SU-DHL-6 (cell line): ENCODE measurements around the gene BCAS3.

Source experiments
- EZH2phosphoT487 ChIP-seq: fragments of 200-600 bp; sonication (generic), shearing (Covaris generic); conservative IDR thresholded peaks from 2 replicates; pipeline ENCODE4 v1.6.1; 2018; ENCODE audit warnings: mild to moderate bottlenecking, antibody characterized with exemption, low read length, moderate library complexity, mixed read lengths
- TF ChIP-seq, protein P1 (sequence below): fragments of 200-600 bp; sonication (generic); IDR thresholded peaks from one replicate; pipeline ENCODE4 v1.5.1; 2017; ENCODE audit warnings: antibody characterized with exemption, mild to moderate bottlenecking, low read length, moderate library complexity; ENCODE audit not compliant: insufficient read depth, poor library complexity, severe bottlenecking

DNA sequence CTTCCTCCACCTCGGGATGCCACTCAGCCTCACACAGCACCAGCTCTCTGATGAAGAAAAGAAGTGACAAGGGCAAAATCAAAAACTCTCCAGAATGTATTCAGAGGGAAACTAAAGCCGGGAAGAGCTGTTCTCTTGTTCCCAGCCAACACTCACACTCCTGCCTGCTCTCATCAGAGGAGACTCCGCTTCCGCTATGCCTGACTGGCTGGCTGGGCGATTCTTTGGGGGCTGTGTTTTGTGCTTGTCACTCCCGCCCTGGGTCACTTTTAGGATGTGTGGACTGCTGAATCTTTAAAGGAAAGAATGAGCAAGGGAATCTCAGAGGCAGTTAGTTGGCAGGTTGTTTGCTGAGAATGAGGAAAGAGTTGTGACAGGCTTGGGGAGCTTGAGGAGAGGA lies 667.4 kb downstream of the BCAS3 start:
- TF ChIP-seq, protein P1, sequence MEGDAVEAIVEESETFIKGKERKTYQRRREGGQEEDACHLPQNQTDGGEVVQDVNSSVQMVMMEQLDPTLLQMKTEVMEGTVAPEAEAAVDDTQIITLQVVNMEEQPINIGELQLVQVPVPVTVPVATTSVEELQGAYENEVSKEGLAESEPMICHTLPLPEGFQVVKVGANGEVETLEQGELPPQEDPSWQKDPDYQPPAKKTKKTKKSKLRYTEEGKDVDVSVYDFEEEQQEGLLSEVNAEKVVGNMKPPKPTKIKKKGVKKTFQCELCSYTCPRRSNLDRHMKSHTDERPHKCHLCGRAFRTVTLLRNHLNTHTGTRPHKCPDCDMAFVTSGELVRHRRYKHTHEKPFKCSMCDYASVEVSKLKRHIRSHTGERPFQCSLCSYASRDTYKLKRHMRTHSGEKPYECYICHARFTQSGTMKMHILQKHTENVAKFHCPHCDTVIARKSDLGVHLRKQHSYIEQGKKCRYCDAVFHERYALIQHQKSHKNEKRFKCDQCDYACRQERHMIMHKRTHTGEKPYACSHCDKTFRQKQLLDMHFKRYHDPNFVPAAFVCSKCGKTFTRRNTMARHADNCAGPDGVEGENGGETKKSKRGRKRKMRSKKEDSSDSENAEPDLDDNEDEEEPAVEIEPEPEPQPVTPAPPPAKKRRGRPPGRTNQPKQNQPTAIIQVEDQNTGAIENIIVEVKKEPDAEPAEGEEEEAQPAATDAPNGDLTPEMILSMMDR: no peak
- no peak for TF ChIP-seq EZH2phosphoT487
